Endothelial cell of umbilical vein (primary cell): ENCODE measurements around the gene HLTF. TPM values are rescaled to one million over a fixed set of nuclear protein-coding genes. Genes with fewer than 3 reads are reported as not detected.

Experiments used
- BruUV-seq: library from RNA; stranded (reverse); fragments of 400-500 nt; replicated peaks from 2 replicates; lab custom pipeline; 2021; lab: Mats Ljungman, UMichigan
- CTCF ChIA-PET: fragments of 300-600, 350-600 bp; sonication (Branson Sonifier 250); formaldehyde crosslinking; loops from one replicate; lab custom pipeline; 2021; ENCODE audit warnings: antibody characterized with exemption, inconsistent platforms; lab: Charles Lee
- POLR2A ChIA-PET: fragments of 300-600, 350-600 bp; sonication (Branson Sonifier 250); formaldehyde crosslinking; loops from one replicate; lab custom pipeline; 2021; ENCODE audit warnings: antibody characterized with exemption, inconsistent platforms; lab: Charles Lee
- DNase-seq: peaks from one replicate; pipeline ENCODE4 v3.0.0-alpha.2; 2011; ENCODE audit warnings: low read depth, low spot score
- FAIRE-seq: peaks from 2 replicates; lab custom pipeline; 2011; peaks lifted over from hg19 to GRCh38; lab: Jason Lieb, UNC
- H2AFZ ChIP-seq: 2 replicates; pipeline ENCODE4 v1.6.0; 2012; ENCODE audit warnings: low read depth, low read length, control low read depth, inconsistent platforms
- H3K27ac ChIP-seq: 2 replicates; pipeline ENCODE4 v1.5.1; 2011; ENCODE audit warnings: low read depth, mild to moderate bottlenecking, control low read depth, low read length, moderate library complexity; ENCODE audit not compliant: insufficient read depth
- H3K27me3 ChIP-seq, 2 experiments: 2 replicates each; pipeline versions ENCODE4 v1.6.0 to v1.6.1; 2011; ENCODE audit warnings: low read length in 2 of 2, mixed read lengths in 1 of 2; ENCODE audit not compliant: control insufficient read depth in 2 of 2, insufficient read depth in 2 of 2
- H3K36me3 ChIP-seq, 2 experiments: 2 replicates in 1 of 2; 3 replicates in 1 of 2; pipeline ENCODE4 v1.5.1; 2011; ENCODE audit warnings: low read length in 2 of 2, mild to moderate bottlenecking in 1 of 2, moderate library complexity in 1 of 2; ENCODE audit not compliant: control insufficient read depth in 2 of 2, insufficient read depth in 2 of 2; ENCODE audit errors: extremely low read depth in 1 of 2
- H3K4me1 ChIP-seq: 3 replicates; pipeline ENCODE4 v1.5.1; 2011; ENCODE audit warnings: mild to moderate bottlenecking, low read length; ENCODE audit not compliant: control insufficient read depth, insufficient read depth; ENCODE audit errors: extremely low read depth
- H3K4me2 ChIP-seq: 2 replicates; pipeline ENCODE4 v1.6.1; 2011; ENCODE audit warnings: low read length, control low read depth, mixed read lengths; ENCODE audit not compliant: insufficient read depth
- H3K4me3 ChIP-seq, 3 experiments: fragments of 200-600 bp in 1 of 3; sonication (generic), shearing (Covaris generic) in 1 of 3; replicated peaks in 1 of 3; 2 replicates each; pipeline ENCODE4 v1.5.1; 2011 to 2016; ENCODE audit warnings: control low read depth in 3 of 3, low read length in 3 of 3, mild to moderate bottlenecking in 2 of 3, inconsistent platforms in 1 of 3, low read depth in 1 of 3, moderate library complexity in 1 of 3; ENCODE audit not compliant: insufficient read depth in 1 of 3
- H3K79me2 ChIP-seq: 2 replicates; pipeline ENCODE4 v1.6.0; 2012; ENCODE audit warnings: low read length, inconsistent platforms; ENCODE audit not compliant: control insufficient read depth, insufficient read depth
- H3K9ac ChIP-seq: replicated peaks from 2 replicates; pipeline ENCODE3; 2011; ENCODE audit warnings: low read length, control low read depth; ENCODE audit not compliant: insufficient read depth; ENCODE audit errors: extremely low read depth
- H3K9me1 ChIP-seq: replicated peaks from 3 replicates; pipeline ENCODE4 v1.6.0; 2011; ENCODE audit warnings: mild to moderate bottlenecking, low read length; ENCODE audit not compliant: control insufficient read depth, insufficient read depth; ENCODE audit errors: extremely low read depth
- H3K9me3 ChIP-seq: replicated peaks from 2 replicates; pipeline ENCODE4 v1.5.1; 2012; ENCODE audit warnings: low read length, inconsistent platforms; ENCODE audit not compliant: control insufficient read depth, insufficient read depth
- H4K20me1 ChIP-seq: replicated peaks from 2 replicates; pipeline ENCODE3; 2011; ENCODE audit warnings: mild to moderate bottlenecking, low read length; ENCODE audit not compliant: control insufficient read depth, insufficient read depth; ENCODE audit errors: extremely low read depth
- CTCF ChIP-seq, 2 donors: IDR thresholded peaks; 1 replicate in 1 of 2; 2 replicates in 1 of 2; pipeline ENCODE4 v1.5.1; 2011; ENCODE audit warnings: low read length in 2 of 2, mild to moderate bottlenecking in 2 of 2, moderate library complexity in 2 of 2, control low read depth in 1 of 2, inconsistent platforms in 1 of 2, low read depth in 1 of 2; ENCODE audit not compliant: insufficient read depth in 1 of 2; ENCODE audit errors: extremely low read depth in 1 of 2
- EZH2 ChIP-seq: IDR thresholded peaks from 2 replicates; pipeline ENCODE4 v1.6.1; 2012; ENCODE audit warnings: borderline replicate concordance, low read depth, mild to moderate bottlenecking, moderate library complexity, low read length, inconsistent platforms; ENCODE audit not compliant: severe bottlenecking
- FOS ChIP-seq: IDR thresholded peaks from 2 replicates; pipeline ENCODE4 v1.6.1; 2011; ENCODE audit warnings: mild to moderate bottlenecking, low read length, moderate library complexity, borderline replicate concordance; ENCODE audit not compliant: insufficient read depth
- GATA2 ChIP-seq: IDR thresholded peaks from 2 replicates; pipeline ENCODE4 v1.7.0; 2011; ENCODE audit warnings: low read depth, mild to moderate bottlenecking, moderate library complexity, mixed read lengths, low read length; ENCODE audit not compliant: insufficient read length, insufficient read depth
- JUN ChIP-seq: IDR thresholded peaks from 2 replicates; pipeline ENCODE4 v1.6.1; 2011; ENCODE audit warnings: borderline replicate concordance, low read depth; ENCODE audit not compliant: insufficient read length, insufficient read depth
- MAX ChIP-seq: IDR thresholded peaks from 2 replicates; pipeline ENCODE4 v1.6.1; 2011; ENCODE audit not compliant: insufficient read depth, insufficient read length
- MYC ChIP-seq: IDR thresholded peaks from one replicate; pipeline ENCODE4 v1.6.1; 2011; ENCODE audit warnings: mild to moderate bottlenecking, low read depth, low read length
- POLR2A ChIP-seq: IDR thresholded peaks from 2 replicates; pipeline ENCODE4 v1.6.1; 2012; ENCODE audit warnings: low read depth, mild to moderate bottlenecking, control low read depth, low read length
- POLR2AphosphoS5 ChIP-seq: IDR thresholded peaks from 2 replicates; pipeline ENCODE4 v1.6.1; 2012; ENCODE audit warnings: low read depth, mild to moderate bottlenecking, control low read depth, low read length, moderate library complexity; ENCODE audit not compliant: insufficient read depth
- dilution Hi-C: fragments of 300-500 bp; cut with MboI; formaldehyde crosslinking; loops from one replicate; pipeline ENCODE4 v1.15.0; 2019; ENCODE audit warnings: low sequenced_read_pairs; ENCODE audit not compliant: extremely low pct_ligation_motif_present
- intact Hi-C: fragments of 100-400 bp; cut with micrococcal nuclease; formaldehyde crosslinking; loops from one replicate; pipeline ENCODE4 v1.10.0; 2022
- polyA plus RNA-seq, 4 experiments: library from polyadenylated mRNA; depleted of rRNA in 3 of 4; stranded (reverse) in 3 of 4; unstranded in 1 of 4; fragments of >200 nt; gene quantifications; 2 replicates each; pipeline versions ENCODE4 v1.2.1 to v1.2.3, GENCODE V29; 2011 to 2012; ENCODE audit warnings: missing spikeins in 1 of 4
- total RNA-seq: library from RNA; stranded (reverse); gene quantifications from 2 replicates; pipeline ENCODE4 v1.2.3, GENCODE V29; 2021

The HLTF gene
- total and polyA plus RNA-seq, 2 donors (not counting 3 experiments of a cell fraction or from before 2014, with no cell fraction given): 8.7 to 24.6 TPM

GRCh38 chr3:149044339-149045083 is 41.8 kb downstream of the HLTF start:
- POLR2A ChIA-PET: no interaction called here

More at GRCh38 chr3:149044339-149045083, 41.8 kb downstream of the HLTF start:
- peaks cover 0 to 12% of the 10 kb centered on the region in 2 experiments for H3K36me3 ChIP-seq
- H3K4me2 ChIP-seq: no peak overlapping the region
- no peaks in the 10 kb centered on the region for H3K79me2 ChIP-seq
- H3K9me1 ChIP-seq: no peaks in the 10 kb centered on the region
- CTCF ChIA-PET: interaction anchor here (1.7 kb wide), 1 partner anchor 89 kb away, joined by 9 read pairs; no protein-coding TSS in a partner anchor
- no peak overlapping the region for H2AFZ ChIP-seq
- no peak overlapping the region for H3K9ac ChIP-seq
- H3K4me3 ChIP-seq: no peak overlapping the region
- no TSS peak for BruUV-seq
- no peak overlapping the region for H3K27ac ChIP-seq
- H4K20me1 ChIP-seq: no peaks in the 10 kb centered on the region
- dilution Hi-C loops: no loop called here
- intact Hi-C loops: no loop called here
- no peaks in the 10 kb centered on the region for H3K27me3 ChIP-seq
- H3K9me3 ChIP-seq: no peaks in the 10 kb centered on the region
- H3K4me1 ChIP-seq: peaks cover 14% of the 10 kb centered on the region
- FAIRE-seq (no peak), DNase-seq (no peak)
- no peak for TF ChIP-seq MAX
- TF ChIP-seq MYC: no peak
- TF ChIP-seq GATA2: no peak
- no peak for TF ChIP-seq POLR2A
- TF ChIP-seq FOS: no peak
- no peak for TF ChIP-seq CTCF (IDR thresholded peaks at IDR 0.05; ENCODE audit: extremely low read depth in 1 of 2, insufficient read depth in 1 of 2, low read depth in 1 of 2, low read length in 2 of 2)
- TF ChIP-seq EZH2: no peak
- TF ChIP-seq POLR2AphosphoS5: no peak
- TF ChIP-seq JUN: no peak
